SK-N-SH treated with all-trans-retinoic acid at 6 μM for 48 hours (cell line): ENCODE results near the gene GGT5.

ENCODE experiments used
- BACH2 ChIP-seq: fragments of 250-450 bp; sonication (Bioruptor Pico); IDR thresholded peaks from 2 replicates; pipeline ENCODE4 v1.9.0; 2021; ENCODE audit warnings: mild to moderate bottlenecking, borderline replicate concordance
- CSDC2 ChIP-seq: fragments of 250-450 bp; sonication (Bioruptor Pico); IDR thresholded peaks from 2 replicates; pipeline ENCODE4 v1.5.0; 2020; ENCODE audit warnings: mild to moderate bottlenecking, moderate library complexity
- ISL1 ChIP-seq: fragments of 250-450 bp; sonication (Bioruptor Pico); IDR thresholded peaks from 2 replicates; pipeline ENCODE4 v2.1.2; 2022; ENCODE audit warnings: mild to moderate bottlenecking, moderate library complexity
- OSR1 ChIP-seq: fragments of 250-450 bp; sonication (Bioruptor Pico); IDR thresholded peaks from 2 replicates; pipeline ENCODE4 v1.8.0; 2022; ENCODE audit warnings: moderate library complexity, mild to moderate bottlenecking, inconsistent platforms
- RARB ChIP-seq: fragments of 250-450 bp; sonication (Bioruptor Pico); IDR thresholded peaks from 2 replicates; pipeline ENCODE4 v1.8.0; 2021; ENCODE audit warnings: mild to moderate bottlenecking, moderate library complexity
- TCF4 ChIP-seq: fragments of 250-450 bp; sonication (Bioruptor Pico); IDR thresholded peaks from 2 replicates; pipeline ENCODE4 v1.8.0; 2021; ENCODE audit warnings: mild to moderate bottlenecking, moderate library complexity, borderline replicate concordance
- TOX ChIP-seq: fragments of 250-450 bp; sonication (Bioruptor Pico); IDR thresholded peaks from 2 replicates; pipeline ENCODE4 v1.8.0; 2021; ENCODE audit warnings: mild to moderate bottlenecking, moderate library complexity, borderline replicate concordance
- ZFP3 ChIP-seq: fragments of 250-450 bp; sonication (Bioruptor Pico); IDR thresholded peaks from 2 replicates; pipeline ENCODE4 v1.5.0; 2020; ENCODE audit warnings: mild to moderate bottlenecking, moderate library complexity
- ZFP30 ChIP-seq: fragments of 450-650 bp; formaldehyde crosslinking; IDR thresholded peaks from 2 replicates; pipeline ENCODE4 v1.5.0; 2022; ENCODE audit warnings: mild to moderate bottlenecking, moderate library complexity
- ZNF565 ChIP-seq: fragments of 450-650 bp; formaldehyde crosslinking; conservative IDR thresholded peaks from 2 replicates; pipeline ENCODE4 v1.5.0; 2020; ENCODE audit warnings: low read depth, mild to moderate bottlenecking, moderate library complexity
- ZNF70 ChIP-seq: fragments of 450-650 bp; formaldehyde crosslinking; IDR thresholded peaks from 2 replicates; pipeline ENCODE4 v1.5.0; 2020; ENCODE audit warnings: mild to moderate bottlenecking, moderate library complexity
- TF ChIP-seq, protein P1 (sequence below): fragments of 250-450 bp; sonication (Bioruptor Pico); IDR thresholded peaks from 2 replicates; pipeline ENCODE4 v1.8.0; 2020; ENCODE audit warnings: mild to moderate bottlenecking, moderate library complexity, borderline replicate concordance
- TF ChIP-seq, protein P2 (sequence below): fragments of 250-450 bp; sonication (Bioruptor Pico); IDR thresholded peaks from 2 replicates; pipeline ENCODE4 v1.5.1; 2020; ENCODE audit warnings: low read depth, mild to moderate bottlenecking, moderate library complexity
- TF ChIP-seq, protein P3 (sequence below): fragments of 250-450 bp; sonication (Bioruptor Pico); IDR thresholded peaks from 2 replicates; pipeline ENCODE4 v1.5.0; 2020; ENCODE audit warnings: mild to moderate bottlenecking, moderate library complexity

DNA sequence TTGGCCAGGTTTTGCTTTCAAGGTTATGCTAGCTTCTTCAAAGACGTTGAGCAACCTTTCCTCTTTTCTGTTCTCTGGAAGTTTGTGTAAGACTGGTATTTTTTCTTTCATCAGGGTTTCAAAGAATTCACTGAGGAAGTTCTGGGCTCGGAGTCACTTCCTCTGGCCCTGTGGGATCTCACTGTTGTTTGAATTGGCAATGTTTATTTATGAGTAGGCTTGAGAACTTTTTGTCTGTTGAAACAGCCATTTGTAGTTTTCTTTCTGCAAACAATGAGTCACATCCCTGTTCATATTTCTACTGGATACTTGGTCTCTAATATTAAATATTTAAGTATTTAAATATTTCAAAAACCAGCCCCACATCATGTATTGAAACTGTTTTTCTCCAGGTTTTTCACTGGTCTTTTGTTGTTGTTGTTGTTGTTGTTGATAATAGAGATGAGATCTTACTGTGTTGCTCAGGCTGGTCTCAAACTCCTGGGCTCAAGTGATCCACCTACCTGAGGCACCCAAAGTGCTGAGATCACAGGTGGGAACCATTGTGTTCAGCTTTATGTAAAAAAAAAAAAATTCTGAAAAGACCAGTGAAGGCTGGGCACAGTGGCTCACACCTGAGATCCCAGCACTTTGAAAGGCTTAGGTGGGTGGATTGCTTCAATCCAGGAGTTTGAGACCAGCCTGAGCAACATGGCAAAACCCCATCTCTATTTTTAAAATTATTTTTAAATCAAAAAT lies 36.7 kb downstream of the GGT5 start:
- no peak for TF ChIP-seq ZFP30 (CRISPR knock-in tag)
- TF ChIP-seq RARB (CRISPR knock-in tag) = no peak
- TF ChIP-seq, protein P1, sequence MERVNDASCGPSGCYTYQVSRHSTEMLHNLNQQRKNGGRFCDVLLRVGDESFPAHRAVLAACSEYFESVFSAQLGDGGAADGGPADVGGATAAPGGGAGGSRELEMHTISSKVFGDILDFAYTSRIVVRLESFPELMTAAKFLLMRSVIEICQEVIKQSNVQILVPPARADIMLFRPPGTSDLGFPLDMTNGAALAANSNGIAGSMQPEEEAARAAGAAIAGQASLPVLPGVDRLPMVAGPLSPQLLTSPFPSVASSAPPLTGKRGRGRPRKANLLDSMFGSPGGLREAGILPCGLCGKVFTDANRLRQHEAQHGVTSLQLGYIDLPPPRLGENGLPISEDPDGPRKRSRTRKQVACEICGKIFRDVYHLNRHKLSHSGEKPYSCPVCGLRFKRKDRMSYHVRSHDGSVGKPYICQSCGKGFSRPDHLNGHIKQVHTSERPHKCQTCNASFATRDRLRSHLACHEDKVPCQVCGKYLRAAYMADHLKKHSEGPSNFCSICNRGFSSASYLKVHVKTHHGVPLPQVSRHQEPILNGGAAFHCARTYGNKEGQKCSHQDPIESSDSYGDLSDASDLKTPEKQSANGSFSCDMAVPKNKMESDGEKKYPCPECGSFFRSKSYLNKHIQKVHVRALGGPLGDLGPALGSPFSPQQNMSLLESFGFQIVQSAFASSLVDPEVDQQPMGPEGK (CRISPR knock-in tag) = no peak
- no peak for TF ChIP-seq ZFP3 (CRISPR knock-in tag)
- TF ChIP-seq ZNF565 = no peak
- no peak for TF ChIP-seq OSR1 (CRISPR knock-in tag)
- no peak for TF ChIP-seq BACH2 (CRISPR knock-in tag)
- TF ChIP-seq, protein P2, sequence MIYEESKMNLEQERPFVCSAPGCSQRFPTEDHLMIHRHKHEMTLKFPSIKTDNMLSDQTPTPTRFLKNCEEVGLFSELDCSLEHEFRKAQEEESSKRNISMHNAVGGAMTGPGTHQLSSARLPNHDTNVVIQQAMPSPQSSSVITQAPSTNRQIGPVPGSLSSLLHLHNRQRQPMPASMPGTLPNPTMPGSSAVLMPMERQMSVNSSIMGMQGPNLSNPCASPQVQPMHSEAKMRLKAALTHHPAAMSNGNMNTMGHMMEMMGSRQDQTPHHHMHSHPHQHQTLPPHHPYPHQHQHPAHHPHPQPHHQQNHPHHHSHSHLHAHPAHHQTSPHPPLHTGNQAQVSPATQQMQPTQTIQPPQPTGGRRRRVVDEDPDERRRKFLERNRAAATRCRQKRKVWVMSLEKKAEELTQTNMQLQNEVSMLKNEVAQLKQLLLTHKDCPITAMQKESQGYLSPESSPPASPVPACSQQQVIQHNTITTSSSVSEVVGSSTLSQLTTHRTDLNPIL (CRISPR knock-in tag) = no peak
- TF ChIP-seq, protein P3, sequence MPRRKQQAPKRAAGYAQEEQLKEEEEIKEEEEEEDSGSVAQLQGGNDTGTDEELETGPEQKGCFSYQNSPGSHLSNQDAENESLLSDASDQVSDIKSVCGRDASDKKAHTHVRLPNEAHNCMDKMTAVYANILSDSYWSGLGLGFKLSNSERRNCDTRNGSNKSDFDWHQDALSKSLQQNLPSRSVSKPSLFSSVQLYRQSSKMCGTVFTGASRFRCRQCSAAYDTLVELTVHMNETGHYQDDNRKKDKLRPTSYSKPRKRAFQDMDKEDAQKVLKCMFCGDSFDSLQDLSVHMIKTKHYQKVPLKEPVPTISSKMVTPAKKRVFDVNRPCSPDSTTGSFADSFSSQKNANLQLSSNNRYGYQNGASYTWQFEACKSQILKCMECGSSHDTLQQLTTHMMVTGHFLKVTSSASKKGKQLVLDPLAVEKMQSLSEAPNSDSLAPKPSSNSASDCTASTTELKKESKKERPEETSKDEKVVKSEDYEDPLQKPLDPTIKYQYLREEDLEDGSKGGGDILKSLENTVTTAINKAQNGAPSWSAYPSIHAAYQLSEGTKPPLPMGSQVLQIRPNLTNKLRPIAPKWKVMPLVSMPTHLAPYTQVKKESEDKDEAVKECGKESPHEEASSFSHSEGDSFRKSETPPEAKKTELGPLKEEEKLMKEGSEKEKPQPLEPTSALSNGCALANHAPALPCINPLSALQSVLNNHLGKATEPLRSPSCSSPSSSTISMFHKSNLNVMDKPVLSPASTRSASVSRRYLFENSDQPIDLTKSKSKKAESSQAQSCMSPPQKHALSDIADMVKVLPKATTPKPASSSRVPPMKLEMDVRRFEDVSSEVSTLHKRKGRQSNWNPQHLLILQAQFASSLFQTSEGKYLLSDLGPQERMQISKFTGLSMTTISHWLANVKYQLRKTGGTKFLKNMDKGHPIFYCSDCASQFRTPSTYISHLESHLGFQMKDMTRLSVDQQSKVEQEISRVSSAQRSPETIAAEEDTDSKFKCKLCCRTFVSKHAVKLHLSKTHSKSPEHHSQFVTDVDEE = no peak
- no peak for TF ChIP-seq ZNF70 (CRISPR knock-in tag)
- TF ChIP-seq TOX (CRISPR knock-in tag) = no peak
- TF ChIP-seq ISL1 = peak; percentile 66; the same call in 1 of the 2 replicates
- TF ChIP-seq CSDC2 (CRISPR knock-in tag) = no peak
- no peak for TF ChIP-seq TCF4
